Stimulated activated CD8-positive, alpha-beta memory T cell treated with anti-CD3 and anti-CD28 coated beads, Interleukin-12 subunit alpha, Interleukin-12 subunit beta, amount 100 ng/mL, for 1 hour (primary cell): Measurements from ENCODE around the gene MAN1A1.

Source experiments
- DNase-seq: peaks from one replicate; pipeline ENCODE4 v3.0.0-alpha.2; 2020; ENCODE audit warnings: low read depth

Gene MAN1A1

GRCh38 chr6:119269266-119270103 is 80.1 kb downstream of the MAN1A1 start:
- no peak for DNase-seq

DNA sequence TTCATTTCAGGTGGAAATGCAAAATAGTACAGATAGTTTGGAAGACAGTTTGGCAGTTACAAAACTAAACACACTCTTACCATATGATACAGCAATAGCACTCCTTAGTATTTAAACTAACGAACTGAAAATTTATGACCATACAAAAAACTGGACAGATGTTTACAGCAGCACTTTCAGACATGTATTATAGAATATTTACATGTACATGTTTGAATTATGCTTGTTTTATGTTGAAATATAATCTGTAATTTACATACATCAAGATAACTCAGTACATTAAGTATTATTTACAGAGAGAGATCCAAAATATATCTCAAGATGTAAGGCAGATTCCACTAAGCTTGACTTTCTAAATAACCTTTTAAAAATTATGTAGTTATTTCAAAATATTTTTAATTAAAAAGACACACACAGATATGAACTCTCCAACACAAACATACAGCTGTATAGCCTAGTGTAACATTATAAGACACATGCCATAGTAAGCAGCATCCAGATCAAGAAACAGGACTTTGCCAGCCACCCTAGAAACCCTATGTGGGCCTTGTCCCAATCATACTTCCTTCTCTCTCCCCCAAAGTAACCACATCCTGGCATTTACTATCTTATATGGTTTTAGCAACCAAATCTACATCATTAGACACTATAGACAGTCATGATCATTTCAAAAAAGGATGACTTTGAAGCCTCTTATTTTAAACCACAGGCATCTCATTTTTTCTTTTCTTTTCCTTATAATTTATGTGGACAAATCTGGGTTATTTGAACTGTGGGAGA is 82.2 kb downstream of the MAN1A1 start:
- no peak for DNase-seq

- DNase-seq = no peak
Measured at GRCh38 chr6:119264854-119265397, 84.6 kb downstream of the MAN1A1 start.

- DNase-seq = no peak
Measured at GRCh38 chr6:119262612-119263011, 86.9 kb downstream of the MAN1A1 start.

DNA sequence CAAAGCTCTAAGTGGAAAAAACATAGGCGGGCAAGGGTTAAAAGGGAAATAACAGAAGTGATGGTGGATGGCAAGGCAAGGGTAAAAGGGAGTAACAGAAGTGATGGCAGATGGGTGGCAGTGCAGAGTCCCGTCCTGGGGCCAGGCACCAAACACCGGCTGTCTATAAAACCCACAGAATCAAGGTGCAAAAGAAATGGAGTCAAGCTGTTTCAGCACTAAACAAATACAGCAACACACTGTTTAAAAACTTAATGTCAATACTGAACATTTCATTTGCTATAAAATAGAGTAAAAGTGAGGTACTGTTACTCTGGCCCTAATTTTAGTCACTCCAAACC is 87.6 kb downstream of the MAN1A1 start:
- no peak for DNase-seq

DNA sequence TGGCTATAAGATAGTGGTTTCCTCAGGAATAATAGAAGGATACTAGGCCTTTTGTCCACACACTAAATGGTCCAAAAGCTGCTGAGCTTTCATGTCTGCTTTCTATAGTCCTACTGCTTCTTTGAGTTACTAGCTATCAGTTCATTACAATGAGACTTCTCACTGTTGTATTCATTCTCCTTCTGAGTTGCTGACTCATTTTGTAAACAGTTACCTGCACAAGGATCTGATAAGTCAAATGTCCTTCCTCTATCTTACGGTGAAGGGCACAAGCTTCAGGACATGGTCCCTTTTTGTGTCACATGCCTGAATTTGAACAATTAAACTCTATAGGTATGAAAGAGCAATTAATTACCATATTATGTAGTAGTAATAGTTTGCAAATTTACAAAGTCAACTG is 90.5 kb downstream of the MAN1A1 start:
- no peak for DNase-seq

- no peak for DNase-seq
Measured at GRCh38 chr6:119257726-119258125, 91.8 kb downstream of the MAN1A1 start.

- DNase-seq = no peak
Measured at GRCh38 chr6:119256978-119257462, 92.5 kb downstream of the MAN1A1 start.

GRCh38 chr6:119256392-119256791 is 93.2 kb downstream of the MAN1A1 start:
- no peak for DNase-seq

DNA sequence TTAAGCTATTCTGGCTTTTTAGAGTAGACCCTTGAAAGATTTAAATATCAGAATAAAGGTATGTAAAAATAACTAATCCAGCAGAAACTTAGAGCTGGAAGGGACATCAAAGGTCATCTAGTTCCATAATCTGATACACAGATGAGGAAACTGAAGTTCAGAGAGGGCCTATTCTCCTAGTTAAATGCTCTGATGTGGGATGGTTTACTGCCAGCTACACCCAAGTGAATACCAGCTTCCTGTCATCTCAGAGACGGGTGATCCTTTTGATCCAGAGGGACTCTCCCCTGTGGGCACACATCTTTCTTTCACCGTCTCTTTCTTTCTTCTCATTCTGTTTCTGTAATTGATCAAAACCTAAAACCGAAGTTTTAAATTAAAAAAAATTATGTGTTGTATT is 94.1 kb downstream of the MAN1A1 start:
- DNase-seq = no peak

DNA sequence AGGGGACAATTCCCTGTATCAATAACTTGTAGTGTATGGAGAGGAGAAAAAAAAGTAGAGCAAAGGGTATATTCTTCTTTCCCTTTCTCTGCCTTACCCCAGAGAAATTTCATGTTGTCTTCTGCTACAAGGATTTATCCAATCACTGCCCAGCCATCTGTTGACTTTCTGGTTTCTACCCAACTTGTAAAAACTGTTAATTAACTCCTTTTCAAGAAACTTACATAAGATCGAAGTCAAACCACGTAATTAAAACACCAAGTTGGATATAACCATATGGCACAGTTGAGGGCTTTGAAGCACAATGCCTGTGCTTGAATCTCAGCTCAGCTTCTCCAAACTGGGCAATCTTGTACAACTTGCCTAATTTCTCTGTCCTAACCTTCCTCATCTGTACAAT is 99.5 kb downstream of the MAN1A1 start:
- no peak for DNase-seq

DNA sequence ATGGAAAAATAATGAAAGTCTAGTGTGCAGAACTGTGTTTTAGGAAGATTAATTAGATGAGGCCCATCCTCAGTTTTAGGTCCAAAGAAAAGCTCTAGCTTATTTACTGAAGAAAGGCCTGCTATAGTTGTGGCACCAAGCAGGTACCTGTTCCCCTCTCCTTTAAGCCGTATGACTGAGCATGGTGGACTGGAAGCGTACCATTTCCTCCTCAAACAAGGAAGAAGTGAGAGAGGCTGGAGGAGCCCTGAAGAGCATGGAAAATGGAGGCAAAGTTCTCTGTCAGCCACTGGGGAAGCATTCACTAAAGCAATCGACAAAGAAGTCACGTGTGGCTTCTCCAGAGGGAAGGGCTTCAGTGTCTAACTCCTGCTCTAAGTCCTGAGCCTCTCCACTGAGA is 100.2 kb downstream of the MAN1A1 start:
- no peak for DNase-seq

DNA sequence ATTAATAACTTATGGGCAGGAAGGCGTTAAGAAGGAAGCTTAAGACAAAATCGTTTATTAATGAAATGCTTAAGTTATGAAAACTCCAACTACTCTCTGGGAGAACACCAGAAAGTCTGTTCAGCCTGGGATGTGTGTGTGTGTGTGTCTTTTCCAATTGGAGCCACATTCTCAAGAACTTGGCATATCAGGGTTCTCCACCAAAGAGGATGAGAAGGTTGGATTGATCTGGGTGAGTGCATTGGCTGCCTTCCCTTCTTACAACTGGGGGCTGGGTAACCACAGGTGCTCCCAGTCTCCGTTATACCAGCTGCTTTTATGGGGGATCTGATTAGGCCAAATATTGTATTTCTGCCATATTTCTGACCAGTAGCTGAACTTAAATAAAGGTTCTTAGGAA is 102.1 kb downstream of the MAN1A1 start:
- DNase-seq = no peak

- DNase-seq = no peak
Measured at GRCh38 chr6:119243657-119244056, 105.9 kb downstream of the MAN1A1 start.

GRCh38 chr6:119243037-119243436 is 106.5 kb downstream of the MAN1A1 start:
- no peak for DNase-seq

- DNase-seq = no peak
Measured at GRCh38 chr6:119241540-119242309, 107.8 kb downstream of the MAN1A1 start.

DNA sequence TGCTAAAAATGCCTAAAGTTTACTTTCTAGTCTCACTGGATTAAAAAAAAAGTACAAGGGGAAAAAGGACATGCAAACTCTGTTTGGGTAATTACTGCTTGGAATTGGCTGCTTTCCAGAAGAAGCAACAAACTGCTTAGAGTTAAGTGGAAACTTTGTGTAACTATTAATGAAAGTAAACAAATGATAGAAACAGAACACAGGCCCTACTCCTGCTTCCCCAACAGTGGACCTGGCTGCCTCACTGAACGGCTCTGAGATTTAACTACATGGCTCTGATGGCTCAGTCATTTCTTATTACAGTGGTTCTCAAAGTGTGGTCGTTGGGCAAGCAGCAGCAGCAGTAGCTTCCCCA is 108.5 kb downstream of the MAN1A1 start:
- no peak for DNase-seq

DNA sequence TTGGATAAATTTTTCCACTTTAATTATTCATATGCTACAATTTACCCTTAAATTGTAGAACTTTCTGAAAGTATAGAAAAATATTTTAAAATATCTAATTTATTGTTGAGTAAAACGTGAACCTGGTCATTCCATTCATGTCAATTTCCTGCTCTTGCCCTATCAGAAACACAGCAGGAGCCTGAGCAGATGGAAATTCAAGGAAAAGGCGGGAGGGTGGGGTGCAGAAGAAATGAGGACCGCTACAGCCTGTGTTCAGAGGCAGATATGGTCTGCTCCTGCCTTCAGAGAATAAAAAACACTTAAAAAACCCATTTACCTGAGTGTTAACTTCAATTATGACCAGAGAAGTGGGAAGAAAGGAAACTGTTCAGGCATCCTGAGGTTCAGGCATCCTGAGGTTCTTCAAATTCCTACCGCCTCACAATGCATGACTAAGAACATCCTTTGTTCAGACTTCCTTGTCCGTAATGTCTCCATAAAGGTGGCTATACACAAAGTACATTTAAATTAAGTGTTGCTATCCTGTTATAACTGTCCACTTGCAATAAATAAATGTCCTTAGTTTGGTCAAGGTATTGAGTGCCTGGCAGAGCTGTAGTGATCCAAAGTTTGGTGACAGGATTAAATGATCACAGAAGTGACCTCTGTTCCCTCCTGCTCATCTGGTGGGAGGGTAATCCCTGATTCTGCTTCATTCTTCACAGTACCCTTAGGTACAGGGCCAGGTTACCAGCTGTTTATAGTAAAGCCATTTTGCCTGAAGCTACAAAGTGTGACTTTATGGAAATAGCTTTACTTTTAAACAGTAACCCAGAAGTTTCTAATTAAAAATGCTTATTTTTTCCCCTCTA is 109.1 kb downstream of the MAN1A1 start:
- no peak for DNase-seq

GRCh38 chr6:119237177-119237715 is 112.3 kb downstream of the MAN1A1 start:
- DNase-seq = no peak

GRCh38 chr6:119234941-119235340 is 114.6 kb downstream of the MAN1A1 start:
- no peak for DNase-seq

- no peak for DNase-seq
Measured at GRCh38 chr6:119234457-119234856, 115.1 kb downstream of the MAN1A1 start.
